GM12801 (cell line): ENCODE data around the gene TMEM212.

ENCODE experiments used
- TF ChIP-seq, protein P1 (sequence below): IDR thresholded peaks from one replicate; pipeline ENCODE4 v1.5.1; 2011; ENCODE audit warnings: control low read depth; ENCODE audit not compliant: insufficient read length; ENCODE audit errors: extremely low read depth

Gene TMEM212

GRCh38 chr3:171871392-171872274 lies 28.5 kb downstream of the TMEM212 start:
- TF ChIP-seq, protein P1, sequence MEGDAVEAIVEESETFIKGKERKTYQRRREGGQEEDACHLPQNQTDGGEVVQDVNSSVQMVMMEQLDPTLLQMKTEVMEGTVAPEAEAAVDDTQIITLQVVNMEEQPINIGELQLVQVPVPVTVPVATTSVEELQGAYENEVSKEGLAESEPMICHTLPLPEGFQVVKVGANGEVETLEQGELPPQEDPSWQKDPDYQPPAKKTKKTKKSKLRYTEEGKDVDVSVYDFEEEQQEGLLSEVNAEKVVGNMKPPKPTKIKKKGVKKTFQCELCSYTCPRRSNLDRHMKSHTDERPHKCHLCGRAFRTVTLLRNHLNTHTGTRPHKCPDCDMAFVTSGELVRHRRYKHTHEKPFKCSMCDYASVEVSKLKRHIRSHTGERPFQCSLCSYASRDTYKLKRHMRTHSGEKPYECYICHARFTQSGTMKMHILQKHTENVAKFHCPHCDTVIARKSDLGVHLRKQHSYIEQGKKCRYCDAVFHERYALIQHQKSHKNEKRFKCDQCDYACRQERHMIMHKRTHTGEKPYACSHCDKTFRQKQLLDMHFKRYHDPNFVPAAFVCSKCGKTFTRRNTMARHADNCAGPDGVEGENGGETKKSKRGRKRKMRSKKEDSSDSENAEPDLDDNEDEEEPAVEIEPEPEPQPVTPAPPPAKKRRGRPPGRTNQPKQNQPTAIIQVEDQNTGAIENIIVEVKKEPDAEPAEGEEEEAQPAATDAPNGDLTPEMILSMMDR, result no peak

DNA sequence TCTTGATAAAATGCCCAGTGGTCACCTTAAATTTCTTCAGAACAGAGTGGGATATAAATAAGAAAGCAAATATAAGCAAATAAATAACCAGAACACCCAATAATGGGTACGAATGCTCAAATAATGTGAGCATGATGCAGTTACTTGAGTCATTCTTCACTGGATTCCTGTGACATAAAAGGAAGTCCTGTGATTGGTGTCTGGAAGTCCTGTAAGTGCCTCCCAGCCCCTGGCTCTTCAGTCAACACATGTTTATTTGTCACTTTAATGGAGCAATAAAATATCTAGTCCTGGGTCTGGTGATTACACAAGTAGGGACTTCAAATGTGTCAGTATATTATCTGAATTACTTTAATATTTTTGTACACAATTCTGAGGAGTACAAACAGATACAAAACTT lies 30.4 kb downstream of the TMEM212 start:
- TF ChIP-seq, protein P1, result no peak

- TF ChIP-seq, protein P1, result no peak
These were observed 31.1 kb downstream of the TMEM212 start for GRCh38 chr3:171874251-171874681.

DNA sequence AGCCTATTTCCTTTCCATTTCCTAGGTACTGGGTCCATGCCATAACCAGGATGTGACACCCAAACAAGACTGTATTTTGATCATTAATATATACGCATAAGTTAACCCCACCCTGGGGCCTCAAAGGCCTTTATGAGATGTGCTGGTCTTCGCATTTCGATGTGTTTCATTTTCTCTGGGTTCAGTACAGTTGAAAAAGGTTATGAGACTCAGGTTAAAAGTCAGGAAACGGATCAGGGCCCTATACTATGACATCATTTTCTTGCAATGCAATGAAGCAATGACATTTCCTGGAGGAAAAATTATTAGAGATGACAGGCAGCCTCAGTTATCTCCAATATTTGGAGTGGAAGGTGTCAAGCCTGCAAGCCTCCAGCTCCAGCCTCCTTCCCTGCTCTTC lies 31.7 kb downstream of the TMEM212 start:
- TF ChIP-seq, protein P1, result no peak

DNA sequence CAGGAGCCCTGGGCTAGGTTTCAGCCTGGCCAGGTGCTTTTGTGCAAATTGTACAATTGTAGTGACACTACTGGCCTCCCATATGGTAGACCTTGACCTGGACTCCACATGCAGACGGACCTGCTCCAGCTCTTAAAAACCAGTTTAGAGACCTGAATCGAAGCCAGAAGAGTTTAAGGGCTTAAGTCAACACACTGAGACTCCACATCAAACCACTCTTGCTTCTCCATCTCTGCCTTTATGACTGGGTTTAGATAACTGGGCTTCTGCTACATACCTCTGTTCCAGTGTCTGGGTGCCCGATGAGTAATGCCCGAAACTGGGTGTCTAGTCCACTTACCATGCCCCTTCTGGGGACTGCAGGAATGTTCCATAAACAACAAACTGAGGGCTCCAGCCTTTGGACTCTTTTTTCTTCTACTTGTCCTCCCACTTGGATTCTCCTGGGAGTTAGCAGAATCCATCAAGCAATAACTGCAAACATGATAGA lies 32.8 kb downstream of the TMEM212 start:
- TF ChIP-seq, protein P1, result no peak

- TF ChIP-seq, protein P1, result no peak
These were observed 33.6 kb downstream of the TMEM212 start for GRCh38 chr3:171876680-171877147.

- TF ChIP-seq, protein P1, result no peak
These were observed 35.5 kb downstream of the TMEM212 start for GRCh38 chr3:171878461-171879225.
